Large intestine (tissue), 3 donors: Measurements from ENCODE around the gene RAB33B. TPM values are rescaled to one million over a fixed set of nuclear protein-coding genes. Genes with fewer than 3 reads are reported as not detected.
"Not testable (repeated sequence)": the region's sequence is repeated elsewhere in the genome, so short reads cannot be mapped to it uniquely, and the experiment has no call there.

ENCODE experiments used
- DNase-seq, 2 donors: peaks; one replicate each; pipeline versions ENCODE4 v3.0.0 to v3.0.0-alpha.2; 2013
- H3K27ac ChIP-seq: one replicate; pipeline ENCODE4 v1.5.1; 2013; ENCODE audit warnings: low read length
- H3K27me3 ChIP-seq: 2 replicates; pipeline ENCODE4 v1.6.1; 2013; ENCODE audit warnings: low read length; ENCODE audit not compliant: control insufficient read depth, insufficient read depth
- H3K36me3 ChIP-seq: 2 replicates; pipeline ENCODE4 v1.6.1; 2013; ENCODE audit warnings: low read length; ENCODE audit not compliant: control insufficient read depth, insufficient read depth
- H3K4me1 ChIP-seq: one replicate; pipeline ENCODE4 v1.6.1; 2013; ENCODE audit warnings: low read length; ENCODE audit not compliant: control insufficient read depth, insufficient read depth
- H3K4me3 ChIP-seq: one replicate; pipeline ENCODE4 v1.5.1; 2013; ENCODE audit warnings: low read length
- H3K9me3 ChIP-seq: one replicate; pipeline ENCODE4 v1.6.1; 2013; ENCODE audit warnings: mild to moderate bottlenecking, low read depth, low read length, moderate library complexity; ENCODE audit not compliant: control insufficient read depth
- WGBS: methylation state at CpG from one replicate; pipeline ENCODE4 v1.1.5; 2013; ENCODE audit warnings: low lambda C conversion rate; ENCODE audit not compliant: insufficient coverage; 5-methylcytosine and 5-hydroxymethylcytosine counted together
- polyA plus RNA-seq: library from polyadenylated mRNA; unstranded; fragments of 120-200 nt; gene quantifications from one replicate; pipeline ENCODE4 v1.2.1, GENCODE V29; 2013

Gene RAB33B
- polyA plus RNA-seq, 1 donor, result 10.4 TPM

DNA sequence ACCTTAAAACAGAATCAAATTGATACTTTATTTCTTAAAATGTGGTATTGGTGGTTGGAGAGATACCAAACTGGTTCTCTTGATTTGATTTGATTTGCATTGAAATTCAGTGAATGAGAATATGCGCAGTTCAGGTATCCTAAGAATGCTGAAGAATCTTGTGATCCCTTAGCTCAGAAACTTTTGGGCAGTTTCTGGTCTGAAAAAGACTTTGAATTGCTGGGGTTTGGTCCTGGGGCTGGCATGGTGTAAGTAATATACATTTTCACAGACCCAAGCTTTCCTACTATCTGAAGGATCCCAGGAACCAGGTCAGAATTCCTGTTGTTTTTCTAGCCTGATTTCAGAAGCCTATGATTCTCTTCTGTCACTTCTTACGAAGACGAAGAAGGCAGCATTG is 6.6 kb downstream of the RAB33B start:
- H3K9me3 ChIP-seq, result no peaks in the 10 kb centered on the region
- DNase-seq, result no peak
- no peak overlapping the region for H3K4me3 ChIP-seq
- no peak overlapping the region for H3K27ac ChIP-seq
- H3K36me3 ChIP-seq, result no peaks in the 10 kb centered on the region
- no peaks in the 10 kb centered on the region for H3K27me3 ChIP-seq
- peaks cover 6% of the 10 kb centered on the region for H3K4me1 ChIP-seq
- 100% methylated on average over 2 of the region's 3 CpGs for whole genome bisulfite sequencing

DNA sequence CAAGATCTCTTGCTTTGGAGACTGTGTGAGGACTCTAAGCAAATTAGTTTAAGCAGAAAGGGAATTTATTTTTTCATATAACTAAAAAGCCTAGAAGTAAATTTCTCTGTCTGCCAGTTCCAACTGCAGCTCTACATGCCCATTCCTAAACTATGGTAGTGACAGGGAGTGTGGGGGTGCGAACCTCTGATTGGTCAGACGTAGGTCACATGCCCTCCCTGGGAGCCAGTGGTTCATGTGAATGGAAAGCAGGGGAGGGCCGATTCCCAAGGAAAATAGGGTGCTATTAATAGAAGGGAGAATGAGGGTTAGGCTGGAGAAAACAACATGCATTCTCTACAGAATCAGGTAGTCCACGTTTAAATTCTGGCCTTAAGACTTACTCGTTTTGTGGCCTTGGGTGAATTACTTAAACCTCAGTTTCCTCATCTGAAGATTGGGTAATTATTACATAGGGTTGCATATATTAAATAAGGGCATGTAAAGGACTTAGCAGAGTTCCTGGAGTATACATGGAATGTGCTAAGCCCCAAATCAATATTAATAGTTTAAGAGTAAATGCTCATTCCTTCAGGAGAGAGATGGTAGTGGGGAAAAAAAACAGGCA is 7.2 kb downstream of the RAB33B start:
- H3K9me3 ChIP-seq, result no peaks in the 10 kb centered on the region
- H3K36me3 ChIP-seq, result no peaks in the 10 kb centered on the region
- 80% methylated on average over 1 of the region's 5 CpGs for WGBS
- H3K27me3 ChIP-seq, result no peaks in the 10 kb centered on the region
- no peak overlapping the region for H3K4me3 ChIP-seq
- DNase-seq, result no peak
- peaks cover 3% of the 10 kb centered on the region for H3K4me1 ChIP-seq
- no peak overlapping the region for H3K27ac ChIP-seq

DNA sequence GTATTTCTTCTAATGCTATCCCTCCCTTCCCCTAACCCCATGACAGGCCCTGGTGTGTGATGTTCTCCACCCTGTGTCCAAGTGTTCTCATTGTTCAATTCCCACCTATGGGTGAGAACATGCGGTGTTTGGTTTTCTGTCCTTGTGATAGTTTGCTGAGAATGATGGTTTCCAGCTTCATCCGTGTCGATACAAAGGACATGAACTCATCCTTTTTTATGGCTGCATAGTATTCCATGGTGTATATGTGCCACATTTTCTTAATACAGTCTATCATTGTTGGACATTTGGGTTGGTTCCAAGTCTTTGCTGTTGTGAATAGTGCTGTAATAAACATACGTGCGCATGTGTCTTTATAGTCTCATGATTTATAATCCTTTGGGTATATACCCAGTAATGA is 10.6 kb downstream of the RAB33B start:
- H3K4me1 ChIP-seq, H3K36me3 ChIP-seq, H3K9me3 ChIP-seq, H3K27me3 ChIP-seq, H3K4me3 ChIP-seq, H3K27ac ChIP-seq, DNase-seq: not testable (repeated sequence)
- WGBS, result no CpG with 5 or more reads among the region's 5 CpGs

GRCh38 chr4:139465922-139466321 is 12.0 kb downstream of the RAB33B start:
- peaks cover 7% of the 10 kb centered on the region for H3K9me3 ChIP-seq
- H3K36me3 ChIP-seq, result peaks cover 3% of the 10 kb centered on the region
- no peaks in the 10 kb centered on the region for H3K4me1 ChIP-seq
- H3K27ac ChIP-seq, result no peak overlapping the region
- H3K4me3 ChIP-seq, result no peak overlapping the region
- 60% methylated on average over 3 of the region's 4 CpGs for WGBS
- DNase-seq, result no peak
- no peaks in the 10 kb centered on the region for H3K27me3 ChIP-seq

- H3K9me3 ChIP-seq, result peaks cover 10% of the 10 kb centered on the region
- not testable (repeated sequence) for H3K27me3 ChIP-seq, H3K4me3 ChIP-seq, H3K27ac ChIP-seq, DNase-seq, H3K4me1 ChIP-seq
- H3K36me3 ChIP-seq, result peaks cover 15% of the 10 kb centered on the region
Measured at GRCh38 chr4:139468756-139469155, 14.8 kb downstream of the RAB33B start.

GRCh38 chr4:139469216-139469615 is 15.3 kb downstream of the RAB33B start:
- WGBS, result 94% methylated on average over 2 of the region's 2 CpGs
- no peak overlapping the region for H3K27ac ChIP-seq

GRCh38 chr4:139469869-139470268 is 15.9 kb downstream of the RAB33B start:
- H3K27ac ChIP-seq, result no peak overlapping the region

More at GRCh38 chr4:139469216-139469615, 15.3 kb downstream of the RAB33B start:
- Histone ChIP-seq H3K4me3 (no peak overlapping the region), H3K27me3 (no peaks in the 10 kb centered on the region), H3K4me1 (no peaks in the 10 kb centered on the region), H3K9me3 (peaks cover 10% of the 10 kb centered on the region), H3K36me3 (peaks cover 17% of the 10 kb centered on the region)
- DNase-seq, result no peak

DNA sequence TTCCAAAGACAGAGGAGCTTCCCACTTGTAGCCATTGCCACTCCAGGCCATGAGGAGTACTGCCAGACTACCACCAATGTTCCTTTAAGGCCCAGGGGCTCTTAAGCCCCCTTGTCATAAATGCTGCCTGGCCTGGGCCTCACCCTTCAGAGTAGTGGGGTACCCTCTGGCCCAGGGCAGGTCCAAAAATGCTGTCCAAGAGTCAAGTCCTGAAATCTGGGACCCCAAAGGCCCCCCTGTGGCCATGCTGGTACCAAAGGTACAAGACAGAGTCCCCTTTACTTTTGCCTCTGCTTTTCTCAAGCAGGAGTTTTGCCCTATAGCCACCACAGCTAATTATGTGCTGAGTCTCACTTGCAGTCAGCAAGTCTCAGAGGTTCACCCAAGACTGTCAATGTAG is 16.4 kb downstream of the RAB33B start:
- no peaks in the 10 kb centered on the region for H3K27me3 ChIP-seq
- H3K36me3 ChIP-seq, result peaks cover 18% of the 10 kb centered on the region
- DNase-seq, result no peak
- H3K9me3 ChIP-seq, result peaks cover 10% of the 10 kb centered on the region
- H3K27ac ChIP-seq, result no peak overlapping the region
- H3K4me1 ChIP-seq, result no peaks in the 10 kb centered on the region
- no peak overlapping the region for H3K4me3 ChIP-seq

More at GRCh38 chr4:139469869-139470268, 15.9 kb downstream of the RAB33B start:
- Histone ChIP-seq H3K4me1 (no peaks in the 10 kb centered on the region), H3K9me3 (peaks cover 10% of the 10 kb centered on the region), H3K27me3 (no peaks in the 10 kb centered on the region), H3K4me3 (no peak overlapping the region), H3K36me3 (peaks cover 18% of the 10 kb centered on the region)
- WGBS, result no CpG with 5 or more reads among the region's 1 CpG
- DNase-seq, result no peak

DNA sequence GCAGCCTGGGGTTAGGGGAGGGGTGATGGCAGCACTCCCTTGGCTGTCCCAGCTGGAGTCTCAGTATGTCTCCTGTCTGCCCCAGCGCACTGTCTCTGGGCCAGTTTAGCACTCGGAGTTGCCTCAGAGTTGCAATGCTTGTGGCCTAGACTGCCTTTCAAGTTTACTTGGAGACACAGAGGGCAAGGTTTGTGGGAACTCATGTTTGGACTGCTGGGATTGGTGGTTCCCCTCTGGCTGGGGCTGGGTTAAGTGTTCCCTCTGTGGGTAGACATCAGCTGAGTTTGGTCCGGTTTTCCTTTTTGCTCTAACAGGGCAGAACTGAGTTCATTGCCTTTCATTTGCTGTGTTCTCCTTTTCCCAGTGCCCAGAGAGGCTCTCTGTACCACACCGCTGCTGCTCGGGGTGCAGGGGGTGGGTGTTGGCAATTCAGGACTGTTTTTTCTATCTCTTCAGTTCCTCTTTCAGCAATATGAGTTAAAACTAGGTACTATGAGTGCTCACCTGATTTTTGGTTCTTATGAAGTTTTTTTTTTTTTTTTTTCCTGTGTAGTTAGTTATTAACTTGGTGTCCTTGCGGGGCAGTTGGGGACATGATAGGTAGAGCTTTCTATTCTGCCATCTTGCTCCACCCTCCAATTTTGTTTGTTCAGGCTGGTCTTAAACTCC is 17.2 kb downstream of the RAB33B start:
- Histone ChIP-seq H3K9me3 (peaks cover 10% of the 10 kb centered on the region), H3K27ac (no peak overlapping the region), H3K27me3 (no peaks in the 10 kb centered on the region), H3K36me3 (peaks cover 18% of the 10 kb centered on the region), H3K4me3 (no peak overlapping the region), H3K4me1 (no peaks in the 10 kb centered on the region)
- no peak for DNase-seq
- no CpG with 5 or more reads among the region's 6 CpGs for WGBS

GRCh38 chr4:139472852-139473251 is 18.9 kb downstream of the RAB33B start:
- no CpG with 5 or more reads among the region's 3 CpGs for WGBS

GRCh38 chr4:139476363-139476762 is 22.4 kb downstream of the RAB33B start:
- DNase-seq, result no peak
- Histone ChIP-seq H3K4me1 (no peaks in the 10 kb centered on the region), H3K4me3 (no peak overlapping the region), H3K36me3 (peaks cover 17% of the 10 kb centered on the region), H3K27me3 (no peaks in the 10 kb centered on the region), H3K9me3 (no peaks in the 10 kb centered on the region), H3K27ac (no peak overlapping the region)
- WGBS, result 100% methylated on average over 1 of the region's 4 CpGs

More at GRCh38 chr4:139472852-139473251, 18.9 kb downstream of the RAB33B start:
- Histone ChIP-seq H3K9me3 (peaks cover 7% of the 10 kb centered on the region), H3K27ac (no peak overlapping the region), H3K36me3 (peaks cover 20% of the 10 kb centered on the region), H3K4me3 (no peak overlapping the region), H3K4me1 (no peaks in the 10 kb centered on the region), H3K27me3 (no peaks in the 10 kb centered on the region)
- no peak for DNase-seq
